Measurements from ENCODE around the gene PPP1R9A.
A peak's percentile ranks its signal among the peaks of the same experiment; 100 is the strongest.

DNA sequence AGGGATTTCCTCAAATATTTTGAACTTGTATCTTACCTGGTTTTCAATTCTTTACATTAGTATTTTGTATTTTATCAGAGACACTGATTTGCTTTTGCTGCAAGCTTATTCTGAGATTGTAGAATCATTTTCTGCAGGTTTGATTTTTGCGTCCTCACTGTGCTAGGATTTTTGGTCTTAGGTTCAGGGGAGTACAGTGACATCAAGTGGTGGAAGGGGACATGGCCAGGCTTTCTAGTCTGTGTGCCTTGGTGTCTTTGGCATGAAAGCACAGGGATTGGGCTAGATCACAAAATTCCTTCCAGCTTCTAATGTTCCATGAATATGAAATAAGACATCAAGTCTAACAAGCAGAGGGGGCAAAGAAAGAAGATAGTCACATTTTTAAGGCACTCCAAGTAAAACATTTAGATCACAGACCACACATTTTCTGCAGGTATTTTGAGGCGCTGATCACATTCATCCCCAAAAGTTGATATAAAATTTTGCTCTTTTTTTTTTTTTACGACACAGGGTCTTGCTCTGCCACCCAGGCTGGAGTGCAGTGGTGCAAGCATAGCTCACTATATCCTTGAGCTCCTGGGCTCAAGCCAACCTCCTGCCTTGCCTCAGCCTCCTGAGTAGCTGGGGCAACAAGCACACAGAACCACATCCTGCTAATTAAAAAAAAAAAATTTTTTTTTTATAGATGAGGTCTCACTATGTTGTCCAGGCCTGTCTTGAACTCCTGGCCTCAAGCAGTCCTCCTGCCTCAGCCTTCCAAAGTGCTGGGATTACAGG is 292.6 kb downstream of the PPP1R9A start:
- TF ChIP-seq CTCF (IDR thresholded peaks at IDR 0.05) (peak; percentile 46 to 74 (median 62)), EP300 (IDR thresholded peaks at IDR 0.05) (no peak), POLR2A (IDR thresholded peaks at IDR 0.05) (no peak), POLR2AphosphoS5 (IDR thresholded peaks at IDR 0.05) (no peak)

Measured in gastroesophageal sphincter (tissue), 3 donors.